GM21576 (cell line): ENCODE data around the gene SYS1.

Experiments used
- ATAC-seq: cut with Tn5 transposase; IDR thresholded peaks from one replicate; pipeline ENCODE4 v1.9.1; 2021; ENCODE audit warnings: mild to moderate bottlenecking, moderate library complexity; ENCODE audit not compliant: unreplicated experiment

SYS1 gene

DNA sequence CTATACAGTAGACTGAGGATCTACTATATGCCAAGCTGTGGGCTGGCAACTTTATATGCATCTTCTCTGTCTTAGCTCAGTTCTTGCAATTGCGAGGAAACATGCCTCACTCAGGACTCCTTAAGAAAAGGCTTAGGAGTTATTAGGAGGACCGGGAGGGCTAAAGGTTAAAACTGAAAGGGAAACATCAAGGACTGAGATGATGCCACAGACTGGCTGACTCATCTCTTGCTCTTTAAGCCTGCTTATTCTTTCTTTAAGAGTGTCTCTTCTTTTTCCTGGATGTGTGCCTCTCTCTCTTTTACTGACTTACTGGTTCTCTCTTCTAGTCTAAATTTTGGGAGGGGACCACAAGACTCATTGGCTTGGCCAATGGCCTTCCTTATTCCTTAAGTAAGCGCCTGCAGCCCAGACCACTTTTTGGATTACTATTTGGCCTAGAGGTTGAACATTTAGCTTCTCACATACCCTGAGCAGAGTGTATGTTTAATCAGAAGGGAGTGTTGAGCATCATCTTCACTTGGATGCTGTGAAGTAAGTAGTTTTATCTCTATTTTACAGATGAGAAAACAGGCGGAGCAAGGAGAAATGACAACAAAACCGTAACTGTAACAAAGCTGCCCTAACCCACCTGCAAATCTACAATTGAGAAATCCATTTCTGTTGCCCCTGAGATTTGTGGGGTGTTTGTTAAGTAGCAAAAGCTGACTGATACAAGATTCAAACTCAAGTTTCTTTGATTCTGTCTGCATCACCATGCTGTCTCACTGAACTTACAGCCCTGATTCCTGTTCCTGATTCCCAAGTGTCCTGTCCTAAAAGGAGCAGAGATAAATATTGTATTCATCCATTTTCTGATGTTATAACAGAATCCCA is 7.5 kb upstream of the SYS1 start:
- ATAC-seq: no peak

DNA sequence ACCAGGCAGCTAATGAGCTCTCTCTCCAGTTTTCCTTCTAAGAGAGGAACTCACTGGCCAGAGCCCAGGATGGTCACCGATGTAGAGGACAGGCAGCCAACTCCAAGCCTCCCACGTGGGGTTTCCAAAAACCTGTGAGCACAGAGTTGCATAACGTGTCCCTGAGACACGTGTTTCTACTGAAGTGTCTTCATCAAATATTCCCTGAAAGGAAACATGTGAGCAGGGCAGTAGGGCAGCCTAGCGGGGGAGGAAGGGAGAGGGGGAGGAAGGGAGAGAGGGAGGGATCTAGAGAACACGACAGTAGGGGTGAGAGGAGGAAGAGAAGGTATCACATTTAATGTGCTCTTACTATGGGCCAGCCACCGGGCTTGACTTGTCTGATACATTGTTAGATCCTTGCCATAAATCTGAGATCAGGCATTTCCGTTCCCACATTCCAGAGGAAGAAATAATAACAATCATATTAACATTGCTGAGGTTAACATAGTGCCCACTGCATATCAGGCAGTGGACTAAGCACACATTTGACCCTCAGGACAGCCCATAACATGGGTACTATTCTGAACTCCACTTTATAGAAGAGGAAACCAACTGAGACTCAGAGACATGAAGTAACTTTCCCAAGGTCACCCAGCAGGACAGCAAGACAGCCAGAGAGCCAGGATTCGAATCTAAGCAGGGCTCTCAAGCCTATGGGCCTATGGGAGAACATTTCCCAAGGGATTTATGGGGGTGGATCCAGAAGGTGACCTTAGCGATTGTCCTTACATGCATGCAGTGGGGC is 4.5 kb upstream of the SYS1 start:
- no peak for ATAC-seq

DNA sequence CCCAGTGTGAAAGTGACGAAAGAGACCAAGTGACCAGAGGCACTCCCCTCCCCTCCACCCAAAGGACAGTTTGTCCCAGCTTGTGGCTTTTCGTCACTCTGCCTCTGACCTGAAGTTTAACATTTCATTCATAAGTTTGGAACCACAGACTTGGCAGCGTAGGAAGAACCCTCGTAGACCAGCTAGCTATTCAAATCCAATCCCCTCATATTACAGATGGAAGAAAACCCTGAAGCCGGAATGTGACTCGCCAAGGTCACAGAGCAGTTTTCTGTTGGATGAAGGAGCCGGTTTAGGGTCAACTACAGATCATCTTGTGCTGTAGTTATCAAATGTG is 3.9 kb upstream of the SYS1 start:
- ATAC-seq: no peak

DNA sequence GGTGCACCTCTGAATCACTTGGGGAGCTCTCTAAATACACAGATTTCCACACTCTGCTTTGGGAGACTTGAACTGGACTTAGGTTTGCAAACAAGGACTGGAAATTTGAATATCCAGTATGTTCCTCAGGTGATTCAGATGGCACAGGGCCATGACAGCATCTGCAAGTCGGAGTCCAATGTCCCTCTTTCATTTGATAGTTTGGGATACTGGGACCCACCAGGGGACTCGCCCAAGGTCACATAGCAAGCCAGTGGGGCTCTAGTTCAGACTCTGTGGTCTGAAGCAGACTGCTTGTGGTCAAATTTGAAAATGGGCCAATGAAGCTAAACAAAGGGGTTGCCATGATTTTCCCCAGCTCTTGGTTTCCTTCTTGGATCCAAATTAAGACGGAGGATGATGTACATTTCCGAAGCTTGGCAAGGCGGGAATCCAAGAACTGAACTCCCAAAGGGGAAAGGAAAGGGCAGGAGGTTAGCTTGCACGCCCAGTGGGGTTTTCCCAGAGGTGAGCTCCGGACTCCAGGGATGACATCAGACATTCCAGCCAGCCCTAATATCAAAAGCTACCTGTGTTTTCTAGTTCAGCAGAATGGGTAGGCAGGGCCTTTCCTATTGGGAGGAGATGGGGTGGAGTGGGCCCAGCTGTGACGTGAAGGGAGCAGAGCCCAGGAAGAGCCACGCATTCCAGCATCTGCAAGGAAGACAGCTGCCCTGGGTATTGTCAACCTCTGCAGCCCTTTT is 3.4 kb upstream of the SYS1 start:
- no peak for ATAC-seq

DNA sequence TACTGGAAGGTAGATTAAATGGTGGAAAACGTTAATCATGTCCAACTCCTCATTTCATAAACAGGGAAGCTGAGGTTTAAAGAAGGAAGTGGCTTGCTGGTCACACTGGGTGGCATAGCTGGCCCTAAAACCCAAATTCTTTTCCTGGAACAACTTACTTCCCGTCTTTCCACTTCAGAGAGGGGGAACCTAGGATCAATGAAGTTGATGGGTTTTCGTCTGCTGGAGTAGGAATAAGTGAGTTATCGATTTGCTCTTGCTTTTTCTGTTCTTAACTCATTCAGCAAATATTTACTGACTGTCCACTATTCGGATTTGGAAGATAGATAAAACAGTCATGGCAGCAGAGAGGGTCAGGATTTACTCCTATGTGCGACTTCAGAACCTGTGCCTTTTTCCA is 1.2 kb upstream of the SYS1 start:
- no peak for ATAC-seq

DNA sequence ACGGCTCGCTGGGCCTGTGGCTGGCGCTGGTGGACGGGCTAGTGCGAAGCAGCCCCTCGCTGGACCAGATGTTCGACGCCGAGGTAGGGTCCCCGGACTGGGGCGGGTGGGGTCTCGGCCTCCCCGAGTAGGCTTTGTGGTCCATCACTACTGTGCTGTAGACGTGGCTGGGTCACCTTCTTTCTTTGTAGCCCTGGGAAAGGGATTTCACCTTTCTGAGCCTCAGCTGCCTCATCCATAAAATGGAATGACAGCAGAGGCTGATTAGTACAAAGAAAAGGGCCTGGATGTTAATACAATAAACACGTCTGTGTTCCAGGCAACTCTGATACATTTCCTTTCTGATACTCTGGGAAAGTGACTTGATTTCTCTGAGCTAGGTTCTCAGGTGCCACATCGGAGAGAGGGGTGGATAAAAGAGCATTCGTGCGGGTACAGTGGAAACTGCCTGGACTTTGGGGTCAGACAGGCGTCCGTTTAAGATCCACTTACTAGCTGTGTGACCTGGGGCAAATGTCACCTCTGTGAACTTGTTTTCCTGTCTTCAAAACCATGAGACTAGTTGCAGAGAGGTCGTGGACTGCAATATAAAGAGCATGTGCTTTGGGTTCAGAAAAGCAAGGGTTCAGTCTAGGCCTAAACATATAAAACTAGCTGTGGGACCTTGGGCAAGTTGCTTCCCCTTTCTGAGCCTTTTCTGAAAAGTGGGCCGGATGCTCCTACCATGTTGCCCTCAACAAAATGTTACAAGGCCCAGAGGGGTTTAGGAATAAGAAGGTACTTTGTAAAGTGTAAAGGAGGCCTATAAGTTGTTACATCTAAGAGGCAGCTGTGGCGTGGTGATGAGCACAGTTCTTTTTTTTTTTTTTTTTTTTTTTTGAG is 896 bp downstream of the SYS1 start:
- ATAC-seq: no peak

DNA sequence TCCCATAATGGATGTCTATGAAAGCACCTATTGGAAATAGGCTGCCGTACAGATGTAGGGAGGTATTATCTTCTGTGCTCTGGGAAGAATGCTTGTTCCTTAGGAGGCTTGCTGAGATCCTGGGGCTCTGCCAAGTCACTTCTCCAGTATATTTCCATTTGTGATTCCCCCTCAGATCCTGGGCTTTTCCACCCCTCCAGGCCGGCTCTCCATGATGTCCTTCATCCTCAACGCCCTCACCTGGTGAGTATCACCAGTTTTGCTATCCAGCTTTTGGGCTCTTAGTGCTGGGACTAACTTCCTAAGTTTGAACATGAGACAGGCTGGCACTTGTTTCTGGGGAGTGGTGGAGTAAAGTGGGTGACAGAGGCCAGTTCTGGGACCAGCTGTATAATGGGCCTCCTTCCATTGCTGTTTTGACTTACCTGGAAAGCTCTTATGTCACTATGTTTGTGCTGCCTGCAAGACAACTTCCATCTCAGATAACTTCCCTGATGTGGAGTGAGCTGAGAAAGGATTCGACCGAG is 2.6 kb downstream of the SYS1 start:
- ATAC-seq: no peak

DNA sequence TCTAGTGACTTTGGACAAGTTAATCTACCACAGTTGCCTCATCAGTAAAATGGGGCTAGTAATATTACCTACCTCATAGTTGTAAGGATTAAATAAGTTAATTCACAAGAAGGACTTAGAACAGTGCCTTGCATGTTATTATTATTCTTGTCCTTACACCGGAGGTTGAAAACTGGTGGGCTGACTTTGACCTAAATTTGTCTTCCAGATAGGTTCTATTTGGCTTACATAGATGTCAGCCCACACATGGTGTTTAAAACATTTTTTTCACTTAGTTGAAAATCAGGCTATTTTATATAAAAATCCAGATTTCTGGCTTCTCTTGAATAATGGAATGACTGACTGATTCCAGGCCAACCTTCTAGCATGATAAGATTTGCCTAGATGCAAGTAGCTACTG is 3.2 kb downstream of the SYS1 start:
- ATAC-seq: no peak

DNA sequence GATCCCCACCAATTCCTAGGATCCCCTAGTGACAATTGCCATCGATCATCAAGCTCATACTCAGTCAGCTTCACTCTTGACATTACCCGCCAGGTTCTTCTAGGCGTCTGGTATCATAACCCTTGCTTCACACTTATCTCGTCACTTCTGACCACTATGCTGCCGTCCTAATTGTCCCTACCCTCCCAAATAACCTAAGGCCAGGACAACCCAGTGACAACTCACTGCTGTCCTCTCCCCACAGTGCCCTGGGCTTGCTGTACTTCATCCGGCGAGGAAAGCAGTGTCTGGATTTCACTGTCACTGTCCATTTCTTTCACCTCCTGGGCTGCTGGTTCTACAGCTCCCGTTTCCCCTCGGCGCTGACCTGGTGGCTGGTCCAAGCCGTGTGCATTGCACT is 3.7 kb downstream of the SYS1 start:
- no peak for ATAC-seq

DNA sequence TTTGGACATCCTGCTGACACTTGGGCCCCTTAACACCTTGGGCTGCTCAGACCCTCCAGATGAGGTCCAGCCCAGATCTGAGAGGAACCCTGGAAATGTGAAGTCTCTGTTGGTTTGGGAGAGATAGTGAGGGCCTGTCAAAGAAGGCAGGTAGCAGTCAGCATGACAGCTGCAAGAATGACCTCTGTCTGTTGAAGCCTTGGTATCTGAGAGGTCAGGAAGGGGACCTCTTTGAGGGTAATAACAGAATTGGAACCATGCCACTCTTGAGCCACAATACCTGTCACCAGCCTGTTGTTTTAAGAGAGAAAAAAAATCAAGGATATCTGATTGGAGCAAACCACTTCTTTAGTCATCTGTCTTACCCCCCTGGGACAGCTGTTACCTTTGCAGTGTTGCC is 4.2 kb downstream of the SYS1 start:
- no peak for ATAC-seq

DNA sequence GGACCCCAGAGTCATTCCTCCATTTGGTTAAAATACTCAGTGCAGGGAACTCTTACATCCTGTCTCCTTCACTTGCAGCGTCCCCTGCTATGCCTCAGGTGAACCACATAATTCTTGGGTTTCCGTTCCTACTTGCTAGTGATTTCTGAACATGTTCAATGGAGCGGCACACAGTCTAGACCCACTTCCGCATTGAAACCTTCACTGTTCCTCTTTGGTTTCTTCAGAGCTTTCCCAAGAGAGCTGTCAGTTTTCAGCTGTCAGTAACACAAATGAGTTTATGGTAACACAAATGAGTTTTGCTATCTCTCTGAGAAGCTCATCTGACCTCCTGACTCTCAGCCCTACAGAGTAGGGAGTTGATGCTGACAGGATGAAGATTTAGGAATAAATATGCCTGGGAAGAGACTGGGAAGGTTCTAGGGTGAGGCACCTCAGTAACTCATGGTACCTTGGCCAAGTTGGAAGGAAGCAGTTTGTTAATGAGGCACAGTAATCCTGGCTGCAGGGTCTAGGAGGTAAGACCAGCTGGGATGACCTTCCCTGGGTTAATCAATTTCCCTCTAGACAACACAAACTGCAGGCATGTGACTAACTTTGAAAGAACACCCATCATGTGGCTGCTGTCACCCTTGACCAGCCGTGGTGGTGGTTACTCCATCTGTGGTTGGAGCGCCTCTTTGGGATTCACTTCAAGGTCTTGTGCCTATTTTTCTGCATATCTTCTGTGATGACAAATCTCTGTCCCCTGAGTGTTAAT is 5.4 kb downstream of the SYS1 start:
- ATAC-seq: peak; percentile 82

DNA sequence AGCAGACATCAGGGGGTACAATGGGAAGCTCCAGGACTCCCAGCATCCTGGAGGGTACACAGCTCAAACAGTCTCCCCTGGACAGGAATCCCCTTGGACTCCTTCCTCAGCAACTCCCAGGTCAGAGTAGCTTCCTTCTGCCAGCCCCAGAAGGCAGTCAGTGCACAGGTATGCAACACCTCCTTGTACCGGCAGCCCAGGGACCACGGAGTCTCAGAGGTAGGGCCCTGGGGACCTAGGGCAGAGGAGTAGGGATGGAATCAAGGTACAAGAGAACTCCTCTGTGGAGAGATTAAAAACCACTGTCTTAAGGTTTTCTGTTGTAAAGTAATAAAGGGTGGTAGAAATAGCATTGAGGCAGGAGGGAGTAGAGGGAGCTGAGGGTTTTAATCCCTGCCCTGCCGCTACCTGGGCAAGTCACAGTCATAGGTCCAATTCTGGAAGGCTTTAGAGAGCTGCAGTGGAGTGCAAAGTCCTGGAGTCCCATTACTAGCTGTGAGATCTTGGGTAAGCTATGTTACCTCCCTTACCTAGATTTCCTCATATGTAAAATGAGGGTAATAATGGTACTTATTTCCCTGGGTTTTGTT is 7.7 kb downstream of the SYS1 start:
- ATAC-seq: no peak

DNA sequence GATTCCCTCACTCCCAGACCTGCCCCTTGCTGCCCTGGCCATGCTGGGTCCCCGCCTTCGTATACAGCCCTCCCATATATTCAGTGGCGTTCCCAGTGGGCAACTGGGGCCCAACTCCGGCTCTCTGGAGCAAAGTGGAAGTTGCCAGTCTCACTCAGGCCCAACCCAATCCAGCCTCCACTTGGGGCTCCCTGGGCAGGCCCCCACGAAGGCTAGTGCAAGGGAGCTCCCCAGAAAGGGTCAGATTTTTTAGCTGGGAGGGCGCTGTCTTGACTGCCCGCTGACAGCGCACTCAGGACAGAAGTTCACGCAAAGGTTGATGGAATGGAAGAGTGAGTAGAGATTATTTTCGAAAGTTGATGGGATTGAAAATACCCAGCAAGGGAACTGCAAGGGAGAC is 9.3 kb downstream of the SYS1 start:
- no peak for ATAC-seq

DNA sequence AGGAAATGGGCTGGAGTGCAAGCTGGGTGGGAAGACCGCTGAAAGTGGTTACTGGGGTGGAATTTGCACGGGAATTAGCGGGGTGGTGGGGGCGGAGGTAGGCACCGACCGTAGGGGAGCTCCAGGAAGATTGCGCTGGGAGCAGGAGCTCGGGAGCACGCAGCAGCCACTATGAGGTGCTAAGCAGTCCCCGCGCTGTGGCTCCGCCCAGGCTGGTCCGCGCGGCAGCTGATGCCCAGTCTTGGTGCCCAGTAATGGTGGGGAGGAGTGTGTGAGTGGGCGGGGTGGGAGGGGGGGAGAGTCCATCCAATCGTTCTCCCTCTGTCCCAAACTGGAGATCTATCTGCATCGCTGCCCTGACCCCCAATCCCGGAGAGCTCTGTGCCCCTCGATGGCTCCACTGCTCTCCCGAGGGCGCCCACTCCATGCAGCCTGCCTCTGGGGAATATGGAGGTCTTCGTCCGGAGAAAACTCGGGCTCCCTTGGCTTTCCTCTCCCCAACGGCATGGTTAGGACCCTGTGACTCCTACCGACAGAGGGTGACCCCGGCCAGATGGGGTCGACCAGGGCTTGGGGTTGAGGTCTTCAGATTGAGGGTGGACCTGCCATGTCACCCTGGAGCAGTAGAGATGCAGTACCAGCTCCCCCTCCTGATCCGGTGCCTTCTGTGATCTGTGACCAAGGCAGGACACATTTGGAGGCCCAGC is 9.8 kb downstream of the SYS1 start:
- ATAC-seq: no peak

DNA sequence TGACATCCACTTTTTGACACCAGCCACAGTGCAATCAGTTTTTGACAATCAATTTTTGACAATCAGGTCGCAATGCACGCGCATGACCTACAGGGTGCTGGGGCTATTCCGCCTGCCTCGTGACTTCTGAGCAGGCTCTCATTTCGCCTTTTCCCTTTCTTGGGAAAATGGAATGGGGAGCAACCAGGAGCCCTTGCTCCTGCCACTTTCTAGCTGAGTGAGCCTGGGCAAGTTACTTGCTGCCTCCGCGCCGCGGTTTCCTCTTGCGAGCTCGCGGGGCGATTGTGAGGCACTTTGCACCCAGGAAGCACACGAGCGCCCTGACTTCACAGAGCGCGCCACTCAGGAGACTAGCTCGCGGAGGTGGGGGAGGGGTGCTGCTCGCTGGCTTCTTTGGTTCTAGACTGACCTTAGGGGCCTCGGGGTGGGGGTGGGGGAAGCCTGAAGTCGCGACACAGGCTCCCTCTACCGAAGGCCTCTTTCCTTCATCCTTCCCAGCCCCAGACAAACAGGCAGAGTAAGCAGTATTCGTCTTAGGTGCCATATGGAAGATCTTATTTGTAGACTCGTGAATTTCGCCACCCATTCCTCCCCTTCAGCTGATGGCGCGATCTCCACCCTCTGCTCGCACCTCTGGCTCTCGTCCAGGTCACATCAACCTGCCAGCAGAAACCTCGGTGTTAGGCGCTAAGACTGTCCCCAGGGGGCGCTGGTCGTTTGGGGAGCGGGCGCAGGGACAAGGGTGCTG is 10.6 kb downstream of the SYS1 start:
- ATAC-seq: peak; percentile 74

DNA sequence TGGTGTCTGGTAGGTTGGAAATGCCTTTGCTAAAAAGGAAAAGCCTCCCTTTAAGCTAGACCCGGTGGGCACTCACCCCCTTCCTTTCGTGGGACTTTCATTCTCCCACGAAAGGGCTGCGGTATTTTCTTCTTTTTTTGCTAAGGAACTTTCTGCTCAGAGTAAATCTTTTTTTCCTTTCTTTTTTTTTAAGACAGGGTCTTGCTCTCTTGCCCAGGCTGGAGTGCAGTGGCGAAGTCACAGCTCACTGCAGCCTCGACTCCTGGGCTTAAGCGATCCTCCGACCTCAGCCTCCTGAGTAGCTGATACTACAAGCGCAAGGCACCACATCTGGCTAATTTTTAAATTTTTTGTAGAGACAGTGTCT is 11.1 kb downstream of the SYS1 start:
- no peak for ATAC-seq

DNA sequence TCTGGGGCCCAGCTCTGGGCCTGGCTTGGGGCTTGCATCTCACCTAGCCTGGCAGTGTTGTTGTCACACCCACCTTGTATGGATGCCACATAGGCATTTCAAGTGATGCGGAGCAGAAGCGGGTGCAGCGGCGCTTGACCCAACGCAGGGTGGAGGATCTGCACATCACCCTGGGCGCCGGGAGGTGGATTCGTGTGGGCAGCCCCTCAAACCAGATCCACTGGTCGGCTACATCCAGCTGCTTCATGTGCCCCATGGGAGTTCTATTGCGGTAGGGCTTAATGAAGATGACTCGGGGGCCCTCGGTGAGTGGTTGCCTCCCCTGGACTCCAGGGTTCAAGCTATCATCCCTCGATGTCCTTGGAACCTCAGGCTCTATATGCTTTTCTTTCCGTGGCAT is 12.0 kb downstream of the SYS1 start:
- ATAC-seq: no peak

DNA sequence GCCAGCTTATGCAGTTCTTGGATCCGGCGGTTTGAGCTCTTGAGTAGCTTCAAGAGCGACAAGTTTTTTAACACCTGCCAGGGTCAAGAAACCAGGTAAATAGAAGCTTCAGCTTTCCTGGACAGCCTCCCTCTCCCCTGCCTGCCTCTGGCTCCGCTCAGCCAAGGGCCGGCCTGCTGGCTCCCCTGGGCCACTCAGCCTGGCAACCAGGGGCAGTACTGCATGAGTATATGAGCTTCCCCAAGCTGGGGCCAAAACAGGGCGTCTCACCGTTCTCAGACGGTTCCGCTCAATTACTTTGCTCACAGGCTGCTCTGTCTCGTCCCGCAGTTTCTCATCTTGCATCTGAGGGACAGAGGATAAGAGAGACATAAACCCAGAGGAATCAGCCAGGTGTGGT is 14.3 kb downstream of the SYS1 start:
- no peak for ATAC-seq
